Right ventricle myocardium superior (tissue), 1 donor: ENCODE data around the gene GNA12. TPM values are rescaled to one million over a fixed set of nuclear protein-coding genes. Genes with fewer than 3 reads are reported as not detected.

Source experiments
- ATAC-seq: fragments of 200-7000 bp; cut with Tn5 transposase; one replicate; pipeline ENCODE4 v1.9.1; 2020; ENCODE audit warnings: mild to moderate bottlenecking; ENCODE audit not compliant: poor library complexity
- DNase-seq: peaks from one replicate; pipeline ENCODE4 v3.0.0-alpha.2; 2020
- intact Hi-C: fragments of 100-400 bp; cut with DNase I; formaldehyde crosslinking; loops from one replicate; pipeline ENCODE4 v1.11.2; 2022
- total RNA-seq: library from RNA; stranded (reverse); fragmentation: NEBNext Ultra II Directional; extraction: Animal tissue kit (Norgen Biotek cat#: 25700); gene quantifications from one replicate; pipeline ENCODE4 v1.2.1, GENCODE V29; 2021
- donor health status: DM: no; HTN: yes; CAD: no; lungs with severe emphysema.

GNA12 gene
- total RNA-seq, 1 donor from 2014 or later = 40.6 TPM

GRCh38 chr7:2717293-2718261 lies 126.5 kb downstream of the GNA12 start:
- DNase-seq = peak; percentile 70
- intact Hi-C loops = no loop called here
- ATAC-seq = peak; percentile 57

GRCh38 chr7:2716906-2717292 lies 127.2 kb downstream of the GNA12 start:
- intact Hi-C loops = no loop called here
- ATAC-seq = no peak
- no peak for DNase-seq

- DNase-seq = no peak
Observed at GRCh38 chr7:2716488-2716887, 127.6 kb downstream of the GNA12 start.

GRCh38 chr7:2715341-2716231 lies 128.5 kb downstream of the GNA12 start:
- ATAC-seq = no peak
- intact Hi-C loops = no loop called here
- DNase-seq = no peak

More at GRCh38 chr7:2716488-2716887, 127.6 kb downstream of the GNA12 start:
- ATAC-seq = no peak
- intact Hi-C loops = no loop called here

GRCh38 chr7:2714636-2715035 lies 129.5 kb downstream of the GNA12 start:
- ATAC-seq = no peak
- intact Hi-C loops = no loop called here
- no peak for DNase-seq

GRCh38 chr7:2713978-2714377 lies 130.1 kb downstream of the GNA12 start:
- ATAC-seq (no peak), DNase-seq (no peak)
- intact Hi-C loops = no loop called here

- no peak for DNase-seq
- peak; percentile 59 for ATAC-seq
- intact Hi-C loops = no loop called here
Observed at GRCh38 chr7:2713370-2713769, 130.7 kb downstream of the GNA12 start.

GRCh38 chr7:2711895-2712675 lies 132.0 kb downstream of the GNA12 start:
- ATAC-seq (no peak), DNase-seq (no peak)
- intact Hi-C loops = no loop called here

GRCh38 chr7:2710901-2711551 lies 133.1 kb downstream of the GNA12 start:
- intact Hi-C loops = no loop called here
- ATAC-seq = no peak
- DNase-seq = no peak

GRCh38 chr7:2710286-2710655 lies 133.8 kb downstream of the GNA12 start:
- DNase-seq (no peak), ATAC-seq (no peak)
- intact Hi-C loops = no loop called here

- ATAC-seq = peak; percentile 74
- peak; percentile 77 for DNase-seq
- intact Hi-C loops = no loop called here
Observed at GRCh38 chr7:2709553-2710285, 134.4 kb downstream of the GNA12 start.

- no peak for DNase-seq
- no peak for ATAC-seq
- intact Hi-C loops = no loop called here
Observed at GRCh38 chr7:2708547-2709310, 135.4 kb downstream of the GNA12 start.

- intact Hi-C loops = no loop called here
- DNase-seq (no peak), ATAC-seq (no peak)
Observed at GRCh38 chr7:2708041-2708440, 136.1 kb downstream of the GNA12 start.

GRCh38 chr7:2707481-2707880 lies 136.6 kb downstream of the GNA12 start:
- DNase-seq (no peak), ATAC-seq (no peak)
- intact Hi-C loops = no loop called here

- intact Hi-C loops = no loop called here
- DNase-seq = no peak
Observed at GRCh38 chr7:2706685-2707126, 137.4 kb downstream of the GNA12 start.

GRCh38 chr7:2705371-2706096 lies 138.6 kb downstream of the GNA12 start:
- no peak for DNase-seq
- intact Hi-C loops = no loop called here
- ATAC-seq = no peak

More at GRCh38 chr7:2706685-2707126, 137.4 kb downstream of the GNA12 start:
- no peak for ATAC-seq
